Lung microvascular endothelial cell (primary cell): ENCODE data around the gene RTN4. TPM values are rescaled to one million over a fixed set of nuclear protein-coding genes. Genes with fewer than 3 reads are reported as not detected.

Experiments
- DNase-seq, 2 donors: peaks; one replicate each; pipeline versions ENCODE4 v3.0.0 to v3.0.0-alpha.2; 2010; ENCODE audit warnings: low read depth in 2 of 2
- total RNA-seq: library from RNA; depleted of rRNA; stranded (reverse); fragments of >200 nt; gene quantifications from 2 replicates; pipeline ENCODE4 v1.2.1, GENCODE V29; 2014

The RTN4 gene
- total RNA-seq, 1 donor from 2014 or later: 84.5 TPM

- DNase-seq: no peak
Observed at GRCh38 chr2:54925022-54925421, 125.2 kb downstream of the RTN4 start.

- DNase-seq: no peak
Observed at GRCh38 chr2:54924121-54924520, 126.1 kb downstream of the RTN4 start.

Other genes starting within 250 kb of the RTN4 start
- gene CLHC1, start 181.8 kb upstream of the RTN4 start, total RNA-seq: 2.0 and 6.9 TPM in 2 replicates
- 704 and 782 TPM in 2 replicates for gene RPS27A, start 182.2 kb upstream of the RTN4 start, total RNA-seq
- 21.2 and 24.0 TPM in 2 replicates for gene MTIF2, start 218.8 kb upstream of the RTN4 start, total RNA-seq